Calu3 (cell line): ENCODE results near the gene NCOA1. TPM values are rescaled to one million over a fixed set of nuclear protein-coding genes. Genes with fewer than 3 reads are reported as not detected.

ENCODE experiments used
- BruUV-seq: library from RNA; stranded (reverse); fragments of 400-500 nt; replicated peaks from 2 replicates; lab custom pipeline; 2021; lab: Mats Ljungman, UMichigan
- CTCF ChIA-PET: fragments of 300-600 bp; sonication (Branson Sonifier 250); formaldehyde crosslinking; loops from one replicate; lab custom pipeline; 2022; ENCODE audit warnings: antibody characterized with exemption; lab: Charles Lee
- DNase-seq: peaks from one replicate; pipeline ENCODE4 v3.0.0; 2022
- H3K27ac Mint-ChIP-seq: one replicate; pipeline ENCODE4 v1.8.0; 2022; ENCODE audit warnings: mixed read lengths; ENCODE audit not compliant: unreplicated experiment
- H3K27me3 Mint-ChIP-seq: one replicate; pipeline ENCODE4 v1.8.0; 2022; ENCODE audit warnings: mixed read lengths; ENCODE audit not compliant: unreplicated experiment
- H3K36me3 Mint-ChIP-seq: one replicate; pipeline ENCODE4 v1.8.0; 2022; ENCODE audit warnings: mild to moderate bottlenecking, moderate library complexity, mixed read lengths; ENCODE audit not compliant: insufficient read depth, unreplicated experiment
- H3K4me1 Mint-ChIP-seq: one replicate; pipeline ENCODE4 v1.8.0; 2022; ENCODE audit warnings: mild to moderate bottlenecking, low read depth, mixed read lengths; ENCODE audit not compliant: unreplicated experiment
- H3K4me3 Mint-ChIP-seq: one replicate; pipeline ENCODE4 v1.8.0; 2022; ENCODE audit warnings: mild to moderate bottlenecking, low read depth, moderate library complexity, mixed read lengths; ENCODE audit not compliant: unreplicated experiment
- H3K9me3 Mint-ChIP-seq: one replicate; pipeline ENCODE4 v1.8.0; 2022; ENCODE audit warnings: low read depth, mixed read lengths; ENCODE audit not compliant: unreplicated experiment
- intact Hi-C: fragments of 100-400 bp; cut with micrococcal nuclease; formaldehyde crosslinking; loops from one replicate; pipeline ENCODE4 v1.10.0; 2022; ENCODE audit not compliant: unreplicated experiment
- total RNA-seq: library from RNA; stranded (reverse); gene quantifications from 2 replicates; pipeline ENCODE4 v1.2.3, GENCODE V29; 2022
- TF ChIP-seq, protein P1 (sequence below): fragments of 200-600 bp; IDR thresholded peaks from one replicate; pipeline ENCODE4 v1.8.0; 2022; ENCODE audit warnings: antibody characterized with exemption; ENCODE audit not compliant: unreplicated experiment

The NCOA1 gene
- total RNA-seq, 1 experiment from 2014 or later: 14.8 TPM

DNA sequence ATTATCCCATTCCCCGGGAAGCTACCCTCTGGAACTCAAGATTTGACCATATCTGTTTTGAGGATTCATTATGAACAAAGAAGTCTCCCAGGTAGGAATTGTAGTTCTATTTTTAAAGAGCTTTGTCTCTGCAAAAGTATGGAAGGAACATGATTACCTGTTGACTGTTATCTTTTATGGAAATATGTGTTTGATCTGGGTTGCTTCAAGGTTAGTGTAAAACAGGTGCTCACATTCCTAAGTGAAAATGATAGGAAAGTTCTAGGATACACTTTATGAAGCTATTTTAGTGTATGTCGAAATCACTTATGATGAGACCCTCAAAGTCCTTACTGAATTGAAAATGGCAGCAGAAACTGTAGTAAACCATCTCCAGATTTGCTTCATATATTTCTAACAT, 153.0 kb downstream of the NCOA1 start:
- no peak overlapping the region for H3K27ac Mint-ChIP-seq
- CTCF ChIA-PET: no interaction called here
- H3K36me3 Mint-ChIP-seq: no peaks in the 10 kb centered on the region
- TF ChIP-seq, protein P1, sequence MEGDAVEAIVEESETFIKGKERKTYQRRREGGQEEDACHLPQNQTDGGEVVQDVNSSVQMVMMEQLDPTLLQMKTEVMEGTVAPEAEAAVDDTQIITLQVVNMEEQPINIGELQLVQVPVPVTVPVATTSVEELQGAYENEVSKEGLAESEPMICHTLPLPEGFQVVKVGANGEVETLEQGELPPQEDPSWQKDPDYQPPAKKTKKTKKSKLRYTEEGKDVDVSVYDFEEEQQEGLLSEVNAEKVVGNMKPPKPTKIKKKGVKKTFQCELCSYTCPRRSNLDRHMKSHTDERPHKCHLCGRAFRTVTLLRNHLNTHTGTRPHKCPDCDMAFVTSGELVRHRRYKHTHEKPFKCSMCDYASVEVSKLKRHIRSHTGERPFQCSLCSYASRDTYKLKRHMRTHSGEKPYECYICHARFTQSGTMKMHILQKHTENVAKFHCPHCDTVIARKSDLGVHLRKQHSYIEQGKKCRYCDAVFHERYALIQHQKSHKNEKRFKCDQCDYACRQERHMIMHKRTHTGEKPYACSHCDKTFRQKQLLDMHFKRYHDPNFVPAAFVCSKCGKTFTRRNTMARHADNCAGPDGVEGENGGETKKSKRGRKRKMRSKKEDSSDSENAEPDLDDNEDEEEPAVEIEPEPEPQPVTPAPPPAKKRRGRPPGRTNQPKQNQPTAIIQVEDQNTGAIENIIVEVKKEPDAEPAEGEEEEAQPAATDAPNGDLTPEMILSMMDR: no peak
- intact Hi-C loops: no loop called here
- DNase-seq: no peak
- H3K4me3 Mint-ChIP-seq: no peak overlapping the region
- no peaks in the 10 kb centered on the region for H3K9me3 Mint-ChIP-seq
- BruUV-seq: no TSS peak
- no peaks in the 10 kb centered on the region for H3K4me1 Mint-ChIP-seq
- H3K27me3 Mint-ChIP-seq: no peaks in the 10 kb centered on the region

DNA sequence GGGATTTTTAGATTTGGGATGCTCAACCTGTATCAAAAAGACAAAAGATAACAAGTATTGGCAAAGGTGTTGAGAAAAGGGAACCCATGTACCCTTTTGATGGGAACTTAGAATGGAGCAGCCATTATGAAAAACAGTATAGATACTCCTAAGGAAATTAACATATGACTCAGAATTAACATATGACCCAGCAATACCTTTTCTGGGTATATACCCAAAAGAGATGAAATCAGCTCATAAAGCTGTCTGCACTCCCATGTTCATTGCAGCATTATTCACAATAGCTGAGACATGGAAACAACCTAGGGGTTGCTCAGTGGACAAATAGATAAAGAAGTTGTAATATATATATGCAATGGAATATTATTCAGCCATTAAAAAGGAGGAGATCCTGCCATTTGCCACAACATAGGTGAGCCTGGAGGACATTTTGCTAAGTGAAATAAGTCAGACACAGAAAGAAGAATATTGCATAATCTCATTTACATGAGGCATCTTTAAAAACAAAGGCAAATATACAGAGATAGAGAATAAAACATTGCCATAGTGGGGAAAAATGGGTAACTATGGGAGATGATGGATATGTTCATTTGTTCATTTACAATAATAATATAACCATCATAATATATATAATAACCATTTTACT, 160.1 kb downstream of the NCOA1 start:
- CTCF ChIA-PET: interaction anchor here (0.6 kb wide), 1 partner anchor 256 kb away, joined by 6 read pairs; no protein-coding TSS in a partner anchor
- Mint-ChIP-seq H3K27me3 (no peaks in the 10 kb centered on the region), H3K9me3 (no peaks in the 10 kb centered on the region), H3K4me1 (no peaks in the 10 kb centered on the region), H3K36me3 (no peaks in the 10 kb centered on the region), H3K4me3 (no peak overlapping the region), H3K27ac (no peak overlapping the region)
- intact Hi-C loops: no loop called here
- no peak for DNase-seq
- no TSS peak for BruUV-seq
- TF ChIP-seq, protein P1: no peak

DNA sequence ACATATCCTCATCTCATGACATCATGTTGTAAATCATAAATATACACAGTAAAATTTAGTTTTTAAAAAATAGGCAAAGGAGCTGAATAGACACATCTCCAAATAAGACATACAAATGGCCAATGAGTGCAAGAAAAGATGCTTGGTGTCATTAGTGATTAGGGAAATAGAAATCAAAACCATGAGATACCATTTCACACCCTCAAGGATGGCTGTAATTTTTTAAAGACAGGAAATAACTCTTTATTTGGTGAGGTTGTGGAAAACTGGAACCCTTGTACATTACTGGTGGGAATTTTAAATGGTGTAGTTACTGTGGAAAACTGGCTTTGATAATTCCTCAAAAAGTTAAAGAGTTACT, 160.6 kb downstream of the NCOA1 start:
- no peaks in the 10 kb centered on the region for H3K27me3 Mint-ChIP-seq
- H3K4me3 Mint-ChIP-seq: no peak overlapping the region
- no peaks in the 10 kb centered on the region for H3K36me3 Mint-ChIP-seq
- TF ChIP-seq, protein P1: no peak
- no peaks in the 10 kb centered on the region for H3K4me1 Mint-ChIP-seq
- DNase-seq: no peak
- BruUV-seq: no TSS peak
- no peak overlapping the region for H3K27ac Mint-ChIP-seq
- CTCF ChIA-PET: interaction anchor here (0.6 kb wide), 1 partner anchor 256 kb away, joined by 6 read pairs; no protein-coding TSS in a partner anchor
- intact Hi-C loops: no loop called here
- H3K9me3 Mint-ChIP-seq: no peaks in the 10 kb centered on the region

DNA sequence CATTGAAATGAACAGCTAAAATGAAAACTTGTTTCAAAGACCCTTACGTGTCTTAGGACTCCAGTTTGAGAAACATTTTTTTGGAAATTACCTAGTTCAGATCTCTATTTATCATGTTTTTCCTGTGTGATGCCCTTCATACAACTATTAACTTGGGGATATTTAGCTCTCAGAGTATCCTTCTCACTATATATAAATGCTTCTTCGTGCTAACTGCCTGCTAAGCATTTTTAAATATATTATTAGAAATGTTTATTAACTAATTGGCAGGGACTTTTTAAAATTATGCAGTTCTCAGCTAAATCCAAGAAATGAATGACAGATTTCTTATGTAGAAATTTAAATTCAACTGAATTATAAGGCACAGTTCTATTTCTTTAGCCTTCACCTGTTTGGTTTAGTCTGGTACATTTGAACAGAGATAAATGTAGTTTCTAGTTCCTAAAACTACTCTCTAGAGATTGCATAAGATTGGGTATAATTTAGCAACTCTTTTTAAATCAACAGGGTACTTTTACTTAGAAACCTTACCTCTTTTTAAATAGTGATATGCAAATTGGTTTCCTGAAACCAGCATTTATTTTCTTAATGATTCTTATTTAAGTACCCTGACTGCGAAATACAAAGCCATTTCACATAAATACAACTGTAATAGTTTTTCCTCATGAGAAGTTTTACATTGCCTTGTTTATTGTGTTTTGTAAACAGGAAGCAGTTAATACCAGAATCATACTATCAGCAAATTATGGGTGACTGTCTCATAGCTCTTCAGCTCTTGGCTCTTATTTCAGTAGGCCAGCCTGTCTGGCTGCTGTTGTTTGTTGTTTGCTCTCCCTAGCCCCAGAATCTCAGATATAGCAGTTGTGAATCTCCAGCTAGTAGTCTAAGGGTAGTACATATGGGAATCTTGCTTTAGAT, 161.5 kb downstream of the NCOA1 start:
- no TSS peak for BruUV-seq
- Mint-ChIP-seq H3K4me3 (no peak overlapping the region), H3K27me3 (no peaks in the 10 kb centered on the region), H3K27ac (no peak overlapping the region), H3K9me3 (no peaks in the 10 kb centered on the region), H3K36me3 (no peaks in the 10 kb centered on the region), H3K4me1 (no peaks in the 10 kb centered on the region)
- TF ChIP-seq, protein P1: no peak
- CTCF ChIA-PET: interaction anchor here (0.6 kb wide), 1 partner anchor 386 kb away, joined by 3 read pairs; no protein-coding TSS in a partner anchor
- DNase-seq: no peak
- intact Hi-C loops: no loop called here
